Smooth muscle cell (in vitro differentiated cells): ENCODE measurements around the gene VAMP2. TPM values are rescaled to one million over a fixed set of nuclear protein-coding genes. Genes with fewer than 3 reads are reported as not detected.

Source experiments
- DNase-seq: peaks from one replicate; lab custom pipeline; 2025; ENCODE audit not compliant: unreplicated experiment; lab: John Stamatoyannopoulos, UW
- H2AFZ ChIP-seq: fragments of 200-600 bp; sonication (generic); 2 replicates; pipeline ENCODE4 v1.6.0; 2016; ENCODE audit warnings: antibody characterized with exemption, low read depth, mild to moderate bottlenecking
- H3F3A ChIP-seq: fragments of 200-600 bp; sonication (generic); 2 replicates; pipeline ENCODE4 v1.6.0; 2017; ENCODE audit warnings: antibody characterized with exemption, low read depth
- H3K27ac ChIP-seq: fragments of 200-600 bp; sonication (generic); 2 replicates; pipeline ENCODE4 v1.5.1; 2016; ENCODE audit warnings: low read depth, mild to moderate bottlenecking
- H3K27me3 ChIP-seq: fragments of 200-600 bp; sonication (generic); 2 replicates; pipeline ENCODE4 v1.6.1; 2016; ENCODE audit warnings: low read depth, mild to moderate bottlenecking
- H3K36me3 ChIP-seq: fragments of 200-600 bp; sonication (generic); 2 replicates; pipeline ENCODE4 v1.5.1; 2016; ENCODE audit warnings: low read depth
- H3K4me1 ChIP-seq: fragments of 200-600 bp; sonication (generic); 2 replicates; pipeline ENCODE4 v1.5.1; 2016; ENCODE audit warnings: low read depth
- H3K4me2 ChIP-seq: fragments of 200-600 bp; sonication (generic); 2 replicates; pipeline ENCODE4 v1.6.0; 2016; ENCODE audit warnings: mild to moderate bottlenecking
- H3K4me3 ChIP-seq: fragments of 200-600 bp; sonication (generic); 2 replicates; pipeline ENCODE4 v1.5.1; 2016; ENCODE audit warnings: mild to moderate bottlenecking
- H3K79me2 ChIP-seq: fragments of 200-600 bp; sonication (generic); 2 replicates; pipeline ENCODE4 v1.6.0; 2016; ENCODE audit warnings: low read depth, mild to moderate bottlenecking
- H3K9ac ChIP-seq: fragments of 200-600 bp; sonication (generic); 2 replicates; pipeline ENCODE4 v1.6.0; 2016; ENCODE audit warnings: low read depth
- H3K9me3 ChIP-seq: fragments of 200-600 bp; sonication (generic); replicated peaks from 2 replicates; pipeline ENCODE4 v1.5.1; 2016; ENCODE audit warnings: low read depth
- H4K20me1 ChIP-seq: fragments of 200-600 bp; sonication (generic); 2 replicates; pipeline ENCODE4 v1.6.0; 2016; ENCODE audit warnings: low read depth
- WGBS: methylation state at CpG from one replicate; pipeline ENCODE4 v1.1.7; 2016; ENCODE audit warnings: low lambda C conversion rate; 5-methylcytosine and 5-hydroxymethylcytosine counted together
- polyA plus RNA-seq: library from polyadenylated mRNA; unstranded; fragments of >200 nt; fragmentation: Nextera tagmentation; extraction: Ambion mirVana; gene quantifications from 2 replicates; pipeline ENCODE4 v1.2.1, GENCODE V29; 2016
- total RNA-seq: library from RNA; depleted of rRNA; stranded (reverse); fragments of >200 nt; gene quantifications from 2 replicates; pipeline ENCODE4 v1.2.3, GENCODE V29; 2014
- TF ChIP-seq, protein P1 (sequence below): fragments of 200-600 bp; sonication (generic); IDR thresholded peaks from 2 replicates; pipeline ENCODE4 v1.5.1; 2017; ENCODE audit warnings: borderline replicate concordance, mild to moderate bottlenecking, antibody characterized with exemption; ENCODE audit not compliant: insufficient read depth, poor library complexity, severe bottlenecking

Gene VAMP2
- total and polyA plus RNA-seq, 2 experiments from 2014 or later = 8.1 to 20.1 TPM

DNA sequence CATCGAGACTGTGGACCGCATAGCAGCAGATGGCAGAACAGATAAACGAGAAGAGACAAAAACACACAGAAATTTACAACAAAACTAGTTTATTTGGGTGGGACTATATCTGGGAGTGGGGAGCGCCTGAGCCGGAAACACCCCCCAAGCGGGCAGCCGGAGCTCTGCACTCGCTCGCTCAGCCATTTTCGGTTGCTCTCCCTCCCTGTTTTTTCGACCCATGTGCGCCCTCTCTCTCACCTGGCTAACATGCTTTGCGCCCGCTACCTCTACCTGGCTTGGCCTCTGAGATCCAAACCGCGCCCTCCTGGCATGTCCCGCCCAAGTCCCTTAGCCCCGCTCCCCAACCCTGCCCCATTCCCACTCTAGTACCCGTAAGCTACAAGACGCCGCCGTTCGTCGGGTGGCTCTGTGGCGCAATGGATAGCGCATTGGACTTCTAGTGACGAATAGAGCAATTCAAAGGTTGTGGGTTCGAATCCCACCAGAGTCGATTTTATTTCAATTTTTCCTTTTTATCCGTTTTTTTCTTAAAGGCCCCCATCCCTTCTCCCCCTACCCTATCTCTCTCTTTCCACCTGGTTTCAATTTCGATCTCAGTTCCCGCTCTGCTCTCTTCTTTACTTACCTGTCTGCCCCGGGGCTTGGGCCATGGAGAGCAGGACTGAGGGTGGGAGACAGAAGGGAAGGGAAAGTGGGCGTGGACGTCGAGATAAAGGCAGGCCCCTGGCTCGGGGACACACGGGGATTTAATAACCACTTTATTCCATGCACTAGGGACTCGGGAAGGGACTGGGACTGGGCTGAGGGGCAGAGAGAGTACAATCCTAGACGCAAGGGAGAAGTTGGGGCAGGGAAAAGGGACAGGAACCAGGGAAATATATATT lies 42.0 kb downstream of the VAMP2 start:
- DNase-seq = peak; percentile 52
- Histone ChIP-seq H3K4me1 (peaks cover 22% of the 10 kb centered on the region), H3K9me3 (no peaks in the 10 kb centered on the region), H3K4me2 (peak overlapping the region; percentile 89), H3K27me3 (peaks cover 47% of the 10 kb centered on the region), H3K9ac (no peak overlapping the region), H4K20me1 (peaks cover 9% of the 10 kb centered on the region), H2AFZ (peak overlapping the region; percentile 3), H3K79me2 (no peaks in the 10 kb centered on the region), H3F3A (peaks cover 13% of the 10 kb centered on the region), H3K36me3 (no peaks in the 10 kb centered on the region), H3K27ac (no peak overlapping the region), H3K4me3 (peak overlapping the region; percentile 59)
- TF ChIP-seq, protein P1, sequence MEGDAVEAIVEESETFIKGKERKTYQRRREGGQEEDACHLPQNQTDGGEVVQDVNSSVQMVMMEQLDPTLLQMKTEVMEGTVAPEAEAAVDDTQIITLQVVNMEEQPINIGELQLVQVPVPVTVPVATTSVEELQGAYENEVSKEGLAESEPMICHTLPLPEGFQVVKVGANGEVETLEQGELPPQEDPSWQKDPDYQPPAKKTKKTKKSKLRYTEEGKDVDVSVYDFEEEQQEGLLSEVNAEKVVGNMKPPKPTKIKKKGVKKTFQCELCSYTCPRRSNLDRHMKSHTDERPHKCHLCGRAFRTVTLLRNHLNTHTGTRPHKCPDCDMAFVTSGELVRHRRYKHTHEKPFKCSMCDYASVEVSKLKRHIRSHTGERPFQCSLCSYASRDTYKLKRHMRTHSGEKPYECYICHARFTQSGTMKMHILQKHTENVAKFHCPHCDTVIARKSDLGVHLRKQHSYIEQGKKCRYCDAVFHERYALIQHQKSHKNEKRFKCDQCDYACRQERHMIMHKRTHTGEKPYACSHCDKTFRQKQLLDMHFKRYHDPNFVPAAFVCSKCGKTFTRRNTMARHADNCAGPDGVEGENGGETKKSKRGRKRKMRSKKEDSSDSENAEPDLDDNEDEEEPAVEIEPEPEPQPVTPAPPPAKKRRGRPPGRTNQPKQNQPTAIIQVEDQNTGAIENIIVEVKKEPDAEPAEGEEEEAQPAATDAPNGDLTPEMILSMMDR = peak; percentile 22
- WGBS = 1% methylated on average over 40 of the region's 40 CpGs

DNA sequence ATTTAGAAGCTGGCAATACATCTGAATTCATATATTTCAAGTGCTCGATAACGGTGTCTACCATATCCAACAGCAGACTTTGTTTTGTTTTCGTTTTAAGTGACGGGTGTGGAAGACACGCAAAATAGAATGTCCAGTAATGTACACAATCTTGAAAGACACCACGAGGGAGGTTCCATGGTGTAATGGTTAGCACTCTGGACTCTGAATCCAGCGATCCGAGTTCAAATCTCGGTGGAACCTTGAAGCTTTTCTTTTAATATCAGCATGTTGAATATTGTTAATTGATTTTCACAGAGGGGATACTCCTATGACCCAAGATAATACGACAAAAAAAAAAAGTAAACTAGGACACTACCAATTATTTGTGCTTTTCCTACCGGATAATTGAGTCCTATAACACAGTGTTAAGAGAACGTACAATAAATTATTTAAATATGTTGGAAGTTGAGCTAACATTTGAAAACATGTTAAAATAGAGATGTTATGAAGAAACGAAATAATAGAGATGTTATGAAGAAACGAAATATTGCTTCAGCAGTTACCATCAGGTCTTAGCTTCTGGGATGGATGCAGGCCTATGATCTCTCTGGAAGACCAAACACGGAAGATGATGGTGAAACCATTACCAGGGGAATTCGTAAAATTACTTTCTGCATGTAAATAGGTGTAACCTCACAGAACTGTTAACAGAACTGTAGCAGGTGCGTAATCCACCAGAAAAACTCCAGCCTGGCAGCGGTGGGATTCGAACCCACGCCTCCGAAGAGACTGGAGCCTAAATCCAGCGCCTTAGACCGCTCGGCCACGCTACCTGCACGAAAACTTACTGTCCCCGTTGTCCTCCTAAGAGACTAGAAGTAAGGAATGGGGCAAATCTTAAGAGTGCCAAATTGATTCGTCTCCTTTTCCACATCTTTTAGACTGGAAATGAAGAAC lies 42.9 kb downstream of the VAMP2 start:
- H2AFZ ChIP-seq = peak overlapping the region; percentile 3
- H3K9ac ChIP-seq = no peak overlapping the region

DNA sequence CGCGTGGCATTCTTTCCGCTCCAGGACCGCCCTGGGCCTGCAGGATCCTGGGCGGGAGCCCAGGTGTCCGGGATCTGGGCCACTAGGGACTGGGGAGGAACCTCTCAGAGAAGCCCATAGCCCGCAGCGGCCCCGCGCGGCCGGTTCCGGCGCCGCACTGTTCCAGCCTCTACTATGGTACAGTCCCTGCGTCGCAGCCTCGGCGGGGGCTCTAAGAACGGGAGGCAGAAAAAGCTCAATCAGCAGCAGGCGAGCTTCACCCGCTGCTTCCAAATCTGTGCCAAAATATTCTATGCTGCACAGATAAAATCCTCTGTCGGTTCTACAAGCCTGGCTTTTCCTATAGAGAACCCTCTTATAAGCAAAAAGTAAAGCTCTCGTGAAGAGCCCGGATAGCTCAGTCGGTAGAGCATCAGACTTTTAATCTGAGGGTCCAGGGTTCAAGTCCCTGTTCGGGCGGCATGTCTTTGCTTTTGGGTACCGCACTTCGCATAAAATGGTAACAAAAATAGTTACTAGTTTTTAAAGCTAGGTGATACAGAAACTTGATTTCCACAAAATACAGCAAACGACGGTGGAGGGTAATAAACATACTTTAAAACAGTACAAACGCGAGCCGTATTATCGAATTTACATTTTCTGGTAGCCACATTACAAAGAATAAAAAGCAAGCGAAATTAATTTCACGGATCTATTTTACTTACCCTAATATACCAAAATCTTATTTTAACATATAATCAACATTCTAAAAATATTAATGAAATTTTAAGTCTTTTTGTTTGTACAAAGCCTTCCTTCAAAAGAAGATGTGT lies 43.8 kb downstream of the VAMP2 start:
- Histone ChIP-seq H3K79me2 (no peaks in the 10 kb centered on the region), H3K27ac (peak overlapping the region; percentile 89), H3K27me3 (peaks cover 57% of the 10 kb centered on the region), H3F3A (peaks cover 13% of the 10 kb centered on the region), H3K36me3 (no peaks in the 10 kb centered on the region), H2AFZ (no peak overlapping the region), H3K9me3 (no peaks in the 10 kb centered on the region), H4K20me1 (peaks cover 9% of the 10 kb centered on the region), H3K4me2 (peak overlapping the region; percentile 92), H3K9ac (peak overlapping the region; percentile 83), H3K4me1 (peaks cover 9% of the 10 kb centered on the region), H3K4me3 (peak overlapping the region; percentile 59)
- peak; percentile 68 for DNase-seq
- TF ChIP-seq, protein P1 = peak; percentile 66
- under 1% methylated on average over 38 of the region's 38 CpGs for WGBS

More for the DNA sequence above, 42.9 kb downstream of the VAMP2 start:
- H3K27ac ChIP-seq = peak overlapping the region; percentile 89
- peaks cover 56% of the 10 kb centered on the region for H3K27me3 ChIP-seq
- WGBS = under 1% methylated on average over 28 of the region's 28 CpGs
- H3K36me3 ChIP-seq = no peaks in the 10 kb centered on the region
- peak; percentile 57 for DNase-seq
- H3K4me1 ChIP-seq = peaks cover 18% of the 10 kb centered on the region
- H3K79me2 ChIP-seq = no peaks in the 10 kb centered on the region
- H3K9me3 ChIP-seq = no peaks in the 10 kb centered on the region
- TF ChIP-seq, protein P1 = no peak
- H3K4me3 ChIP-seq = peak overlapping the region; percentile 59
- H3F3A ChIP-seq = peaks cover 13% of the 10 kb centered on the region
- H3K4me2 ChIP-seq = peak overlapping the region; percentile 92
- peaks cover 9% of the 10 kb centered on the region for H4K20me1 ChIP-seq
